HG03432 (cell line): ENCODE measurements around the gene MROH2A.

Experiments used
- ATAC-seq: cut with Tn5 transposase; IDR thresholded peaks from one replicate; pipeline ENCODE4 v1.9.1; 2021; ENCODE audit warnings: mild to moderate bottlenecking, moderate library complexity; ENCODE audit not compliant: unreplicated experiment

The MROH2A gene

GRCh38 chr2:233799087-233799665 is 21.0 kb downstream of the MROH2A start:
- ATAC-seq = no peak

GRCh38 chr2:233799716-233800115 is 21.6 kb downstream of the MROH2A start:
- no peak for ATAC-seq

- no peak for ATAC-seq
Measured at GRCh38 chr2:233800208-233800607, 22.1 kb downstream of the MROH2A start.

- no peak for ATAC-seq
Measured at GRCh38 chr2:233801357-233802131, 23.4 kb downstream of the MROH2A start.

- no peak for ATAC-seq
Measured at GRCh38 chr2:233802132-233802815, 24.1 kb downstream of the MROH2A start.

- no peak for ATAC-seq
Measured at GRCh38 chr2:233803292-233803911, 25.3 kb downstream of the MROH2A start.

GRCh38 chr2:233803994-233804393 is 25.9 kb downstream of the MROH2A start:
- no peak for ATAC-seq

GRCh38 chr2:233807215-233807865 is 29.2 kb downstream of the MROH2A start:
- ATAC-seq = no peak

- no peak for ATAC-seq
Measured at GRCh38 chr2:233807966-233808935, 30.1 kb downstream of the MROH2A start.

GRCh38 chr2:233810385-233810784 is 32.3 kb downstream of the MROH2A start:
- no peak for ATAC-seq

GRCh38 chr2:233811087-233811486 is 33.0 kb downstream of the MROH2A start:
- no peak for ATAC-seq

- no peak for ATAC-seq
Measured at GRCh38 chr2:233811732-233812131, 33.6 kb downstream of the MROH2A start.

GRCh38 chr2:233813236-233814055 is 35.3 kb downstream of the MROH2A start:
- ATAC-seq = no peak

GRCh38 chr2:233814056-233814835 is 36.1 kb downstream of the MROH2A start:
- ATAC-seq = no peak

- no peak for ATAC-seq
Measured at GRCh38 chr2:233815861-233816260, 37.7 kb downstream of the MROH2A start.

- no peak for ATAC-seq
Measured at GRCh38 chr2:233816334-233816733, 38.2 kb downstream of the MROH2A start.

- no peak for ATAC-seq
Measured at GRCh38 chr2:233816771-233817170, 38.6 kb downstream of the MROH2A start.

- no peak for ATAC-seq
Measured at GRCh38 chr2:233817361-233817911, 39.3 kb downstream of the MROH2A start.
